ENCODE results near the gene DDX51. TPM values are rescaled to one million over a fixed set of nuclear protein-coding genes. Genes with fewer than 3 reads are reported as not detected.
A peak's percentile ranks its signal among the peaks of the same experiment; 100 is the strongest.
"Not testable (repeated sequence)": the region's sequence is repeated elsewhere in the genome, so short reads cannot be mapped to it uniquely, and the experiment has no call there.

The DDX51 gene
- total and polyA plus RNA-seq, 4 experiments from 2014 or later, result 4.0 to 42.9 (median 27.5) TPM

- Histone ChIP-seq H3K27me3 (ENCODE audit: insufficient read depth, low read length) (no peaks in the 10 kb centered on the region), H3K4me3 (ENCODE audit: low read length in 2 of 2) (no peak overlapping the region), H3K27ac (ENCODE audit: low read depth, low read length) (no peak overlapping the region), H3K9me3 (ENCODE audit: control insufficient read depth in 1 of 2, low read length in 2 of 2) (no peaks in the 10 kb centered on the region), H3K36me3 (ENCODE audit: insufficient read depth, low read length) (peaks cover 7% of the 10 kb centered on the region), H3K4me1 (ENCODE audit: insufficient read depth, low read length) (peaks cover 10% of the 10 kb centered on the region)
- no peak overlapping the region for H3K27ac Mint-ChIP-seq
- intact Hi-C loops (cut with micrococcal nuclease), result no loop called here
- peaks cover 0 to 5% (median 0%) of the 10 kb centered on the region in 4 donors for H3K4me1 Mint-ChIP-seq
- peak in 1 of 5 donors; percentile 22 for DNase-seq
- POLR2A ChIA-PET (ENCODE audit: partially characterized antibody), result no interaction called here
- CTCF ChIA-PET (ENCODE audit: partially characterized antibody), result interaction anchor here (1.8 to 2.0 kb wide), 2 partner anchors 67 to 262 kb away, joined by 12 to 25 read pairs; no protein-coding TSS in a partner anchor
- no peak overlapping the region for H3K4me3 Mint-ChIP-seq
- H3K9me3 Mint-ChIP-seq, result no peaks in the 10 kb centered on the region
- H3K27me3 Mint-ChIP-seq, result no peaks in the 10 kb centered on the region
- H3K36me3 Mint-ChIP-seq, result peaks cover 0 to 10% of the 10 kb centered on the region in 2 donors
These were observed 8.3 kb upstream of the DDX51 start for GRCh38 chr12:132152411-132152821.

GRCh38 chr12:132151766-132152410, 7.8 kb upstream of the DDX51 start:
- peak in 1 of 5 donors; percentile 32 for DNase-seq
- ChIA-PET POLR2A (ENCODE audit: partially characterized antibody) (no interaction called here), CTCF (ENCODE audit: partially characterized antibody) (interaction anchor here (1.4 kb wide), 1 partner anchor 464 kb away, joined by 3 read pairs; no protein-coding TSS in a partner anchor)
- H3K4me3 ChIP-seq (ENCODE audit: low read length in 2 of 2), result no peak overlapping the region
- H3K27ac ChIP-seq (ENCODE audit: low read depth, low read length), result no peak overlapping the region
- H3K4me1 ChIP-seq (ENCODE audit: insufficient read depth, low read length), result peaks cover 10% of the 10 kb centered on the region
- Mint-ChIP-seq H3K36me3 (peaks cover 0 to 10% of the 10 kb centered on the region in 2 donors), H3K9me3 (no peaks in the 10 kb centered on the region), H3K4me1 (peaks cover 0 to 5% (median 1%) of the 10 kb centered on the region in 4 donors), H3K27ac (no peak overlapping the region), H3K4me3 (no peak overlapping the region), H3K27me3 (no peaks in the 10 kb centered on the region)
- no peaks in the 10 kb centered on the region for H3K9me3 ChIP-seq (ENCODE audit: control insufficient read depth in 1 of 2, low read length in 2 of 2)
- H3K36me3 ChIP-seq (ENCODE audit: insufficient read depth, low read length), result peaks cover 7% of the 10 kb centered on the region
- no peaks in the 10 kb centered on the region for H3K27me3 ChIP-seq (ENCODE audit: insufficient read depth, low read length)
- intact Hi-C loops (cut with micrococcal nuclease), result no loop called here

- H3K27ac ChIP-seq (ENCODE audit: low read depth, low read length), result no peak overlapping the region
- peaks cover 10% of the 10 kb centered on the region for H3K4me1 ChIP-seq (ENCODE audit: insufficient read depth, low read length)
- H3K27me3 Mint-ChIP-seq, result no peaks in the 10 kb centered on the region
- no peak overlapping the region for H3K4me3 Mint-ChIP-seq
- peaks cover 3 to 11% of the 10 kb centered on the region in 2 donors for H3K36me3 Mint-ChIP-seq
- no peaks in the 10 kb centered on the region for H3K9me3 ChIP-seq (ENCODE audit: control insufficient read depth in 1 of 2, low read length in 2 of 2)
- no peak overlapping the region for H3K4me3 ChIP-seq (ENCODE audit: low read length in 2 of 2)
- H3K27me3 ChIP-seq (ENCODE audit: insufficient read depth, low read length), result no peaks in the 10 kb centered on the region
- peaks cover 4% of the 10 kb centered on the region for H3K36me3 ChIP-seq (ENCODE audit: insufficient read depth, low read length)
- H3K4me1 Mint-ChIP-seq, result peaks cover under 1 to 11% (median 6%) of the 10 kb centered on the region in 4 donors
- intact Hi-C loops (cut with micrococcal nuclease), result no loop called here
- peaks cover 0 to 2% (median 0%) of the 10 kb centered on the region in 8 donors for H3K9me3 Mint-ChIP-seq
- ChIA-PET CTCF (ENCODE audit: partially characterized antibody) (interaction anchor here (1.4 kb wide), 1 partner anchor 464 kb away, joined by 3 read pairs; no protein-coding TSS in a partner anchor), POLR2A (ENCODE audit: partially characterized antibody) (no interaction called here)
- no peak overlapping the region for H3K27ac Mint-ChIP-seq
- peak in 1 of 5 donors; percentile 33 for DNase-seq
These were observed 7.1 kb upstream of the DDX51 start for GRCh38 chr12:132151145-132151765.

- Mint-ChIP-seq H3K4me3 (no peak overlapping the region), H3K36me3 (peaks cover 8 to 11% of the 10 kb centered on the region in 2 donors), H3K27ac (no peak overlapping the region), H3K27me3 (no peaks in the 10 kb centered on the region), H3K4me1 (peaks cover 6 to 16% (median 11%) of the 10 kb centered on the region in 4 donors), H3K9me3 (peaks cover 0 to 2% (median 0%) of the 10 kb centered on the region in 8 donors)
- intact Hi-C loops (cut with micrococcal nuclease), result no loop called here
- no peaks in the 10 kb centered on the region for H3K9me3 ChIP-seq (ENCODE audit: control insufficient read depth in 1 of 2, low read length in 2 of 2)
- H3K27me3 ChIP-seq (ENCODE audit: insufficient read depth, low read length), result no peaks in the 10 kb centered on the region
- H3K4me3 ChIP-seq (ENCODE audit: low read length in 2 of 2), result no peak overlapping the region
- no peak for DNase-seq
- peaks cover 3% of the 10 kb centered on the region for H3K36me3 ChIP-seq (ENCODE audit: insufficient read depth, low read length)
- ChIA-PET CTCF (ENCODE audit: partially characterized antibody) (interaction anchor here (1.4 kb wide), 1 partner anchor 465 kb away, joined by 3 read pairs; no protein-coding TSS in a partner anchor), POLR2A (ENCODE audit: partially characterized antibody) (no interaction called here)
- H3K4me1 ChIP-seq (ENCODE audit: insufficient read depth, low read length), result peaks cover 12% of the 10 kb centered on the region
- H3K27ac ChIP-seq (ENCODE audit: low read depth, low read length), result no peak overlapping the region
These were observed 6.6 kb upstream of the DDX51 start for GRCh38 chr12:132150780-132151144.

- H3K36me3 ChIP-seq (ENCODE audit: insufficient read depth, low read length); H3K4me3 ChIP-seq (ENCODE audit: low read length in 2 of 2); H3K27ac Mint-ChIP-seq; H3K4me3 Mint-ChIP-seq; DNase-seq; H3K27me3 ChIP-seq (ENCODE audit: insufficient read depth, low read length); H3K9me3 ChIP-seq (ENCODE audit: control insufficient read depth in 1 of 2, low read length in 2 of 2); H3K27me3 Mint-ChIP-seq; H3K27ac ChIP-seq (ENCODE audit: low read depth, low read length); CTCF ChIA-PET (ENCODE audit: partially characterized antibody); H3K9me3 Mint-ChIP-seq; POLR2A ChIA-PET (ENCODE audit: partially characterized antibody): not testable (repeated sequence)
- peaks cover 10 to 27% (median 20%) of the 10 kb centered on the region in 4 donors for H3K4me1 Mint-ChIP-seq
- intact Hi-C loops (cut with micrococcal nuclease), result loop anchor here (10.0 kb wide), 1 partner anchor 225 kb away; the partner anchor contains the start of gene PUS1
- H3K36me3 Mint-ChIP-seq, result peaks cover 8 to 17% of the 10 kb centered on the region in 2 donors
- peaks cover 24% of the 10 kb centered on the region for H3K4me1 ChIP-seq (ENCODE audit: insufficient read depth, low read length)
These were observed 5.4 kb upstream of the DDX51 start for GRCh38 chr12:132149526-132149925.

GRCh38 chr12:132148368-132149045, 4.4 kb upstream of the DDX51 start:
- Histone ChIP-seq H3K4me1 (ENCODE audit: insufficient read depth, low read length) (peaks cover 14% of the 10 kb centered on the region), H3K27ac (ENCODE audit: low read depth, low read length) (no peak overlapping the region), H3K4me3 (ENCODE audit: low read length in 2 of 2) (no peak overlapping the region), H3K9me3 (ENCODE audit: control insufficient read depth in 1 of 2, low read length in 2 of 2) (no peaks in the 10 kb centered on the region), H3K36me3 (ENCODE audit: insufficient read depth, low read length) (peaks cover 3% of the 10 kb centered on the region), H3K27me3 (ENCODE audit: insufficient read depth, low read length) (no peaks in the 10 kb centered on the region)
- H3K4me1 Mint-ChIP-seq, result peaks cover 13 to 27% (median 20%) of the 10 kb centered on the region in 4 donors
- peaks cover 8 to 17% of the 10 kb centered on the region in 2 donors for H3K36me3 Mint-ChIP-seq
- peaks cover 0 to 4% (median 0%) of the 10 kb centered on the region in 8 donors for H3K9me3 Mint-ChIP-seq
- no peak overlapping the region for H3K4me3 Mint-ChIP-seq
- intact Hi-C loops (cut with micrococcal nuclease), result loop anchor here (10.0 kb wide), 1 partner anchor 224 kb away; the partner anchor contains the start of gene PUS1
- CTCF ChIA-PET (ENCODE audit: partially characterized antibody), result interaction anchor here (0.8 to 1.2 kb wide), 2 partner anchors 269 to 282 kb away, joined by 3 read pairs; no protein-coding TSS in a partner anchor
- POLR2A ChIA-PET (ENCODE audit: partially characterized antibody), result no interaction called here
- H3K27me3 Mint-ChIP-seq, result peaks cover 0 to 2% of the 10 kb centered on the region in 2 donors
- DNase-seq, result no peak
- H3K27ac Mint-ChIP-seq, result no peak overlapping the region

All from CD4-positive, alpha-beta memory T cell (primary cell).